ENCODE measurements around the gene MAGEB10.
"Not testable (repeated sequence)": the region's sequence is repeated elsewhere in the genome, so short reads cannot be mapped to it uniquely, and the experiment has no call there.

Gene MAGEB10, protein sequence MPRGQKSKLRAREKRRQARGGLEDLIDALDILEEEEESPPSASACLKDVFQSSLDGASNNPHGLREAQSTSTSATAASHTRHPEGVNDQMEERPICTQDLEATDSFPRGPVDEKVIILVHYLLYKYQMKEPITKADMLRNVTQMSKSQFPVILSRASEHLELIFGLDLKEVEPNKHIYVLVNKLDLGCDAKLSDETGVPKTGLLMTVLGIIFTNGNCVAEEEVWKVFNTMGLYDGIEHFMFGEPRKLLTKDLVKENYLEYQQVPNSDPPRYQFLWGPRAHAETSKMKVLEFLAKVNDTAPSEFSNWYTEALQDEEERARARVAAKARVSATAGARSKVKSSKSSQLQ

DNA sequence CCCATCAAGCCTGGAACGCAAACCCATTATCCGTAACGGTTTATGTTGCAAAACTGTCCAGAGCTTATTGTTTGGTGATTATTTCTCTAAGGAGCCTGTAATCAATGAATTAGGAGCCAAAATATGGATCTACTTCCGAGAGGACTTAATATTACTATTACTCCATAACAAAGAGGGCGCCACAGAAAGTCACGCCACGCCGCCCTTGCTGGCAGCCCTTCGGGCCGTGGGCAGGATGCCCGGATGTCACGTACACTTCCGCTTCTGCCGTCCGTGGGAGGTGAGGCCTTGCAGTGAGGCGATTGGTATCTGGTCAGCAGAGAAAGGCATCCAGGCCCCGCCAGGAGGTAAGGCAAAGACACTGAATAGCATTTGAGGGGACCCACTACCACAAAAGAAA is at the start of gene MAGEB10:
Gene MAGEB10, plus strand, starts transcription at position 301 of the 400 bp plus-strand sequence. CDS start 13,317 bp downstream, outside the sequence.
- no peak for DNase-seq (ENCODE audit: low read depth)

DNA sequence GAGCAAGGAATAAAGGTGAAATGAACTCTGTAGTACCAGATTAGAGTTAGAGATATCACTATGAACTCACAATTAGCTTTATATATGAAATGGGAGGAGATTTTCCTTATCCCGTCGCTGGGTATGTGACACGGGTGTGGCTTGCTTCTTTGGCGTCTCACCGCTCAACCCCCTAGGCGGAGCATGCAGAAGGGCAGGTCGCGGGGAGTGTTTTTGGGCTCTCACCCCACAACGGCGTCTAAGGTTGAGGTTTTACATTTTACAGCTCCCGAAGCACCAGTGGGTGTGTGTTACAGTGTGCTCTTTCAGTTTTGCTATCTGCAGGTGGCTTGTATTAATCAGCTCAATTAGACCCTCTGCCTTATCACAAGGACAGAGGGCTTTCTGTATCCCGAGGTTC is 42.1 kb upstream of the MAGEB10 start:
- no peak for DNase-seq (ENCODE audit: low read depth)

DNA sequence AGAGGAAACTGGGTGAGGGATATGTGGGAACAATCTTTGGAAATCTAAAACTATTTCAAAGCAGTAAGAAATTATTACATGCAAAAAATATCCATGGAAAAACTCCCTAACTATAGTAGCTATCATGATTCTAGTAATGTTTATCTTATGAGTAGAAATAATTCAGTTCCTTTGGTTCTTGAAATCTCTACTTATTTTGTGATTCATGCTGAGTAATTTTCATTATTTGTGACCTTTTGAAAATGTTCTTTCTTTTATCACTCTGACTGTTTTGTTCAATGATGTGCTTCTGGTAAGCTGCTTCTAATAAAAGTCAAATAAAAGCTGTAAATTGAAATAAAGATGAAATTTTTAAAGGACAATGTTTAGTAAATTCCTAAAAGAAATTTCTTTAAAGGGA is 40.4 kb upstream of the MAGEB10 start:
- DNase-seq (ENCODE audit: low read depth): no peak

DNA sequence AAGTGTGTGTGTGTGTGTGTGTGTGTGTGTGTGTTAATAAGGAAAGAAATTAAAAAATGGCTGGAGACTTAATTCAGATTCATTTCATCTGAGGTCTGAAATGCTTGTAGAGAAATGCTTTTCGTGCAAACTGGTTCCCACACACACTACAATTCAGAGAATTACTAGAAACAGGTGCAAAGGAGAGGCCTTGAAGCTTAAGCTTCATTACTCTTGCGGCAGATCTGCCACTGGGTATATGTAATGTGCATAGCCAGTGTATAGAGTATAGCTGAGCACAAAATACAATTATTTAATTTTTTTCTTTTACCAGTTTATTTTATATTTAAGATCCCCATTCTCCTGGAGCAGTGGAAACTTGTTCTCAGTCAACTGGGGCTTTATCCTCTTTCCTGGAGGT is 31.8 kb upstream of the MAGEB10 start:
- no peak for DNase-seq (ENCODE audit: low read depth)

DNA sequence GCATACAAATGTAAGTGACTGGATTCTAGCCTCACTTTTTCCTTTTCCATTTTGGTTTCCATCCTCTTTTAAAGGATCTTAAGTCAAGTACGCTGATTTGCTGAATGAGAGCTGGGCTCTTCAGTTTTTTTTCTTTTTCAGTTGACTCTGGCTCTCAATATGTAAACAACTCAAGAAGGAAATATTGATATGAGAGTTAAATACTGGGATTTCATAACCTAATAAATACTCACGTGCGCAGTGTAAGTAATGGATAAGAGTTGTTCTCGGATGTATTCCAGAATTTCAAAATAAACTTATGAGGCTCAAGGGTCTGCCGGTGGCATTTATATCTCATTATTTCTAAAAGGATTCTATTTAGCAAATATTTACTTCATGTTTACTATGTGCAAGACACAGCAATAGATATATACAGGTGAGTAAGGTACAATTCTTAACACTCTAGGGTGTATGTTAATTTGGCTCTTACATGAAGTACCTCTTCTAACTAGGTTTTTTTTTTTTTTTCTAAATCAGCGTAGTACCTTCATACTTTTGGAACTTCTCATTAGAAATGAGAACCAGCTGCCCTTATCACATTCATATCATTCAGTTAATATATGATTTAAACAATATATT is 11.0 kb upstream of the MAGEB10 start:
- DNase-seq (ENCODE audit: low read depth): no peak

DNA sequence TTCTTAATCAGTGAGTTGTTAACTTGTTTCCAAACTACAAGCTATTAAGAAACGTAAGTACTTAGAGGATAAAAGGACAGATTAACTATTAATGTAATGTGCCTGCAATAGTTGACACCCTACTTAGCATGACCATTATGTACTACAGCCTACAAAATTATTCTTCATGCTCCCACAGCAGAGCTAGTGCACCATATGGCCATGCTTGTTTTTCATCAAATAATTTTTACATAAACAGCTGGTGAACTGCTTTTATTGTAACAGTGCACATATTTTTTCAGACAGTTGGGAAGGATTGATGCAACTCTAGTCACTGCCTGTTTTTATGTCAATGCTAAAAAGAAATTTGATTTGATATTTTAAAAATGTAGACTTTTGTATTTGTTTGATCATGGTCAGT is 10.2 kb upstream of the MAGEB10 start:
- no peak for DNase-seq (ENCODE audit: low read depth)

DNA sequence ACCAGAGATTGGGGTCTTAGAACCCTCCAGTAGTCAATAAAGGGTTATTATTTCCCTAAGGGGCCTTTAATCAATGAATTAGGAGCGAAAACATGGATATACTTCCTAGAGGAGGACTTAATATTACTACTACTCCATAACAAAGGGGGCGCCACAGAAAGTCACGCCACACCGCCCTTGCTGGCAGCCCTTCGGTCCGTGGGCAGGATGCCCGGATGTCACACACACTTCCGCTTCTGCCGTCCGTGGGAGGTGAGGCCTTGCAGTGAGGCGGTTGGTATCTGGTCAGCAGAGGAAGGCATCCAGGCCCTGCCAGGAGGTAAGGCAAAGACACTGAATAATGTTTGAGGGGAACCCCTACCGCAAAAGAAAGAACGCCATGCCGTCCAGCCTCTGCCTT is 436 bp downstream of the MAGEB10 start:
- no peak for DNase-seq (ENCODE audit: low read depth)

DNA sequence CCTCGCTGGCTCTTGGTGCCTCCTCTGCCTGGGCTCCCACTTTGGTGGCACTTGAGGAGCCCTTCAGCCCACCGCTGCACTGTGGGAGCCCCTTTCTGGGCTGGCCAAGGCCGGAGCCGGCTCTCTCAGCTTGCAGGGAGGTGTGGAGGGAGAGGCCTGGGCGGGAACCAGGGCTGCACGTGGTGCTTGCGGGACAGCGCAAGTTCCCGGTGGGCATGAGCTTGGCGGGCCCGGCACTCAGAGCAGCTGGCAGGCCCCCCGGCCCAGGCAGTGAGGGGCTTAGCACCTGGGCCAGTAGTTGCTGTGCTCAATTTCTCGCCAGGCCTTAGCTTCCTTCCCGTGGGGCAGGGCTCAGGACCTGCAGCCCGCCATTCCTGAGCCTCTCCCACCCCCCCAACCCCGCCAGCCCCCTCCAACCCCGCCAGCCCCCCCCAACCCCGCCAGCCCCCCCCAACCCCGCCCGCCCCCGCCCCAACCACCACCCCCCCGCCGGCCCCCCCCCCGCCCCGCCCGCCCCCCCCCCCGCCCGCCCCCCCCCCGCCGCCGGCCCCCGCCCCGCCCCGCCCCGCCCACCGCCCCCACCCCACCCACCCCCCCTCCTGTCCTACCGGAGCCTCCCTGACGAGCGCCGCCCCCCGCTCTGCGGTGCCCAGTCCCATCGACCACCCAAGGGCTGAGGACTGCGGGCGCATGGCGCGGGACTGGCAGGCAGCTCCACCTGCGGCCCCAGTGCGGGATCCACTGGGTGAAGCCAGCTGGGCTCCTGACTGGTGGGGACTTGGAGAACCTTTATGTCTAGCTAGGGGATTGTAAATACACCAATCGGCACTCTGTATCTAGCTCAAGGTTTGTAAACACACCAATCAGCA is 1.4 kb downstream of the MAGEB10 start:
- not testable (repeated sequence) for DNase-seq (ENCODE audit: low read depth)

DNA sequence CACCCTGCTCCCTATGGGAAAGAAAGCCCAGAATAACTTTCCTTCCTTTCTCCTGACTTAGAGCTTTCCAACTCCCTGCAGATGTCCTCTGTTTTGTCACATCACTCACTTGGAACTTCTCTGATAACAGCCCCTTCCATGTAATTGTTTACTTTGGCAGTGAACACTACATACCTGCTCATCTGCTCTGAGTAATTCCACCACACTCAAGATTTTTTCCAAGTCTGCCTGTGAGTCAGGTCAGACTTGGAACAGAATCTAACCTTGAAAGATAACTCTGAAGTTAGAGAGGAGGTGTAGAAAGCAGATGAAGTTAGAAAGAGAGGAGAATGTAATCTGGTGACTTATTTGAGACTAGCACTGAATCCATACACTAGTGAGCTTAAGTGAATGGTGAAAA is 7.4 kb downstream of the MAGEB10 start:
- DNase-seq (ENCODE audit: low read depth): no peak

DNA sequence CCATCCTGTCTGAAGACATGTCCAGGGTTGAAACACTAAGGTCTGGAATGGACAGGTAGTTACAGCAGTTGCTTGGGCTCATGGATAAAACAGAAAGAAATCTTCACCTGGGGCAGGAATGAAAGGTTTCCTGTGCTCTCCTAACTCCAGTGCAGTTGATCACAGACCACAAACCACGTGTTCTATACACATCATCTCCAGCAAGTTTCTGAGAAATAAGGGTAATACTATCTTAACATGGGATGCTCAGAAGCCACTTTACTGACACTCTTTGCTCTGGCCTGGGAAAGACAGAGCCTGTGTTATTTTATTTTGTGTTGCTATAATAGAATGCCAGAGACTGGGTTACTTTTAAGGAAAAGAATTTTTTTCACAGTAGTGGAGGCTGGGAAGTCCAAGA is 16.0 kb downstream of the MAGEB10 start:
- DNase-seq (ENCODE audit: low read depth): no peak

DNA sequence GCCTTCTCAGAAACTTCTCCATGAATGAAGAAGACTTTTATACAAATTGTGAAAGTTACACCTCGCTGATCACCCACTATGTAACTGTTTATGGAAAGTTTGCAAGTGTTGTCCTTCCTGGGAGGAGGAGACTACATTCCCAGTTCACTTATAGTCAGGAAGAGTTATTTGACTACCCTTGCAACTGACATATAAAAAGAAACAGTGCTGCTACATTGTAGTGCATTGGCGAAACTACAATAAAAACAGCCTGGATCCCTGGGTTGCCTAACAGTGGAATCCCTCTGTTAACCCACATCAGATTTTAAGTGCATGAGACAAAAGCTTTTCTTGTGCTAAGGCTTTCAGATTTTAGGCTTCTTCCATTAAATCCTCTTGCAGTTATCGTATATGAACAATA is 30.4 kb downstream of the MAGEB10 start:
- no peak for DNase-seq (ENCODE audit: low read depth)

DNA sequence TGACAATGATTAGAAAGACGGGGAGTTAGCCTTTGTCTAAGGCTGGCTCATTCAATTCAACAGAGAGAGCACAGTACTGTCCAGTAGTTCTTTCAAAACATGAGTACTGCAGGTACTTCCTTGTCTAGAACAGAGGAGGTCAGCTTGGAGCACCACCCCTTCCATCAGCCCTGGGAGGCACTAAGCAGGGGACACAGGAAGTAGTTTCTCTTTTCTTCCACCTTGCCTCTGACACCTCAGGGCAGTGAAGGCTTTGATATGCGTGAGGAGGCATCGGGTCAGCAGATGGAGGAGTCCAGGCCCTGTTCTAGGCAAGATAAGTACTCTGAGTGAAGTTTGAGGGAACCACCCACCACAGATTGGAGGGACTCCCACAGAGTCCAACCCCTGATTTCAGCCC is 33.1 kb downstream of the MAGEB10 start:
- DNase-seq (ENCODE audit: low read depth): no peak

DNA sequence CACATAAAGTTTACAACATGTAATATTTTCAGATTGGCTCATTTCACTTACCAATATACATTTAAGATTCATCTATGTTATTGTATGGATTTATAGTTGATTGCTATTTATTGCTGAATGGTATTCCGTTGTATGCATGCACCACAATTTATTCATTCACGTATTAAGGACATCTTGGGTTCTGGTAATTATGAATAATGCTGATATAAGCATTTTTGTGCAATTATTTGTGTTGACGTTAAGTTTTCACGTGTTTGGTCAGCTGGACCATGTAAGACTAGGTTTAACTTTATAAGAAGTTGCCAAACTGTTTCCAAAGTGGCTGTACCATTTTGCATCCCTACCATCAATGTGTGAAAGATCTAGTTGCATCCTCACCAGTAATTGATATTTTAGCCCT is 35.1 kb downstream of the MAGEB10 start:
- no peak for DNase-seq (ENCODE audit: low read depth)

DNA sequence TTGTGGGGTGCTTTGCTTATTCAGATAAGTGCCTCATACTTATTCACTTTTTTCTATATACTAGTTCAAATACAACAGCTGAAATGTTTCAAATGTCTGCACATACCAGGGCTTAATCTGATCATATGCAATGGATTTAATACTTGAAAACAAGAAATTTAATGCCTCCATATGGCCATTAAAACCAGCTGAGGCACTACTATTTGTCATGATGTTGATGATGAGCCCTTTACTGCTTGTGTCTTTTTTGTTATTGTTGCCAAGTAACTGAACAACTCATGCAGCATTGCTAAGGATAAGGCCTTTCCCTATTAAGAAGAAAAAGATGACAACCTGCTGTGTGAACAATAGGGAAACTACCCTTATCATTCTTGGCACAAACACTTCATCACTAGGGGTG is 52.5 kb downstream of the MAGEB10 start:
- DNase-seq (ENCODE audit: low read depth): no peak

DNA sequence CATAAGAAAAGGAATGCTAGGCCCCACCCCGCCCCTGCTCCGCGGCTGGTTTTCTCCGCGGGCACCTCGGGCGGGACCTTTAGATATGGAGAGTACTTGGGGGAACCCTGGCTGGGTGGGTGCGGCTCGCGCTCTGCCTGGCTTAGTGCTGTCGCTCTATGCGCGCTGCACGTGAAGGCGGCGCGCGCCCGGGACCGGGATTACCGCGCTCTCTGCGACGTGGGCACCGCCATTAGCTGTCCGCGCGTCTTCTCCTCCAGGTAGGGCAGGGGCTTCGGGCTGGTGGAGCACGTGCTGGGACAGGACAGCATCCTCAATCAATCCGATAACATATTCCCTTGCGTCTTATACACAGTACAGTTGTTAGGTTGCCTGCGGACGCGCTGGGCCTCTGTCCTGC is 56.0 kb downstream of the MAGEB10 start:
- DNase-seq (ENCODE audit: low read depth): no peak
